HG03442 (cell line): ENCODE data around the gene RALGPS2.

Source experiments
- ATAC-seq: cut with Tn5 transposase; IDR thresholded peaks from one replicate; pipeline ENCODE4 v1.9.1; 2021; ENCODE audit warnings: mild to moderate bottlenecking, moderate library complexity; ENCODE audit not compliant: unreplicated experiment

RALGPS2 gene

DNA sequence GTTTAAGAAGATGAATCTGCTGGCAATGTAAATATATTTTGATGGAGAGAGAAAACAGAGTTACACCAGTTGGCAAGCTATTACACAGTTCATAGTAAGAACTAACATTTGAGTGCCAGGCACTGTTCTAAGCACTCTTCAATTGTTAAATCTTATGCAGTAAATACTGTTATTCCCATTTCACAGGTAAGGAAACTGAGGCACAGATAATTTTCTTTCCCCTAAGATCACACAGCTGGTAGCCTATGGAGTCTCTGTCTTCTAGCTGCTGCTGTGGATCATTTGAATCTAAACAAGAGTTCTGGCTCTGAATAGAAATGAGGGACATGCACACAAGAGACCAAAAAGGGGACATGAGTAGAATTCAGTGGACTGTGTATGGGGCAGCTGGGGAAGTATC lies 137.8 kb downstream of the RALGPS2 start:
- no peak for ATAC-seq

DNA sequence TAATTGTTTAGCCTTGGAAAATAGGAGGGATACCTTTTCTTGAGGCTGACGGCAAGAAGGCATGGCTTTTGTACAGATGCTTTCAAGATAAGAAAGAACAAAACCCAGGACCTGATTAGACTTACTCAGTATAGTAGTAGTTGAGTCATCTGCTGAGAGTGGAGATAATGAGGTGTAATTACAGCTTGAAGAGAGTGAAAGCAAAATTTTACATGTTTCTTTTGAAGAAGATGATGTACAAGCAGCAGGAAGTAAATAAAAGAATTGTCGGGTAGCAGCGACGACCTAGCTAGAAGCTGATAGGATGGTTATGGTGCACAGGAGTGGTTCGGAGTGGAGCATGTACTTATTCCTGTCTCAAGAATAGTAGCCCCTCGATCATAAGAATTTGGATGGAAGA lies 139.3 kb downstream of the RALGPS2 start:
- ATAC-seq = no peak

- ATAC-seq = no peak
These were observed 142.6 kb downstream of the RALGPS2 start for GRCh38 chr1:178867670-178868069.

DNA sequence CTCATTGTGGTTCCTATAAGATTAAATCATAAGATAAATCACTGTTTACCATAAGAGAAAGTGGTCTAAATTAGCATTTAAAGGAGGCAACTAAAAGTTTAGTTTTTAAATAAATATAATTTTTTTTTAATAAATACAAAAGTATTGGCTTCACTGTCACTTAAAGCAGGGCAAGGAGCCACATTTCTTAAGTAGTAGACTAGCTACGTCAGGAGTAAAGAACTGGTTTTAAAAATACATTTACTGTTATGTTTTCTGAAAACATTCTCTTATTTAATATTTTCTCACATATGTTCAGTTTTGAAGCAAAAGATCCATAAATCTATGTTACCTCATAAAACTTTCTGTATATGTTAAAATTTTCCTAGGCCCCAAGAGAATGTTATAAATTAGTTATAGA lies 143.7 kb downstream of the RALGPS2 start:
- no peak for ATAC-seq

DNA sequence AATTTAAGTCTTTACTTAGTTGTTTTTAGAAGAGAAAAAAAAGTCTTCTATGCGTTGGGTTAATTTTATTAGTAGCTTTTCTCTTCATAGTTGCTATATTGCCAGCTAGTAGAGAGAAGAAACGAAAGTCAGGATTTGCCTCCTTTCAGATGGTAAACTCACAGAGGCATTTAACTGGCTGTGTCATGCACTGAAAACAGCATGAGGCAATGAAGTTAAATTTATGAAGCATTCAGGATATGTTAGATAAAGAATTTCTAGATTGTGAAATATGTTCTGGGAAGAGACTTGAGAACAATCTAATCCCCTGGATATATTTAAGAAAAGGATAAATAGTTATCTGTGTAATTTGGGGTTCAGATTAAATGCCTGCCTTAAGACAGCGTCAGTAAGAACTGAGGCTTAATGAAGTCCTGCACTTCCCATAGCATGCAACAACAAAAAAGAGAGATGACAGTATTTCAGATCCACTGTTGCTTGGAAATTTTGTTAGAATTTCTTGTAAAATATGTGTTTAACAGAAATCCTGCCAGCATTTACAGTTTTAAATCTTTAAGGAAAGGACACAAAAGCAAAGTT lies 144.2 kb downstream of the RALGPS2 start:
- ATAC-seq = no peak

DNA sequence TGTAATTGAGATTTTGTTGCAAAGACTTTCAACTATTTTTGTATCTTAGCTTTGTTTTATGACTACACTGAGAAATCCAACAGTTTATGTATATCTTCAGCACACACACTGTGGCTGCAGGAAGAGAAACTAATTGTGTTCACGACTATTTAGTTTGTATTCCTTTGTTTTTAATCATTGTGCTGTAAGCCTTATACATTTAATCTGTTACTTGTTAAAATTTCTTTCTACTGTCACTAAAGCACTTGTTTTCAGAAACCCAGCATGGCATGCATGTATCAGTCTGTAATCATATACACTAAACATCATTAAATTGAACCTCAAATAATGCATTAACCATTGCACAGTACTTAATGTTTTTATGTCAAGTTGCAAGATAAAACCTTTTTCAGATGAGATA lies 145.2 kb downstream of the RALGPS2 start:
- ATAC-seq = no peak

- ATAC-seq = no peak
These were observed 145.9 kb downstream of the RALGPS2 start, which contains the start of gene ANGPTL1 for GRCh38 chr1:178870944-178871343. TSS of gene ANGPTL1 (minus strand) at chr1:178871077. CDS start at chr1:178865776, 5,301 bp downstream.

DNA sequence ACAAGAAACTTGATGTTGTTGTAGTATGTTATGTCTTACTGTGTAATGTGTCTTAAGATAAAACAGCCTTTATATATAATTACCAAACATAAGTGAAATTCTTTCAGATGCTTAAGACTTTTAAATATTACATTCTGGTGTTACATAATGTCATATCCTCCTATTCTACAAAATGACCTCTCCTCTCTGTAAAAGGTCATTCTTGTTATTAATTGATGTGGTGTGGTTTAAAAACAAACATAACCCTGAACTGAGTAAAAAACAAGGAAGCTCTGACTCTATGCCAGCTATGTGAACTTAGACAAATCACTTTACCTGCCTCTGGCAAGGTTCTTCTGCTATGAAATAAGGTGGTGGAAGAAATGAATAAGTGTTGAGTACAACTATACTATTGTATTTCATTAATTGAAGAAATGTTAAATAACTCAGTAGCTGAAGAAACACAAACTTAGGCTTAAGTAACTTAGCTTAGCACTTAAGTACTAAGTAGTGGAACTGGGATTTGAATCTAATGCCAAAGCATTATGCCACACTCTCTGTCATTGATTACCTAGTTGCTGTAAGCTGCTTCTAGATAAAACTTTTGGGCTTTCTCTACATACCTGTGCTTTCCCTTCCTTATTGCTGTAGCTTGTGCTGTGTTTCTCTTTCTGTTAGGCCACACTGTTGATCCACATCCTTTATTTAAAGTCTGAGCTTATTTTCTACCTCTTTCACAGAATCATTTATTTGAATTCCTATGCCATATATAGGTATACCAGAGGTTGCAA lies 146.7 kb downstream of the RALGPS2 start:
- no peak for ATAC-seq

- no peak for ATAC-seq
These were observed 149.9 kb downstream of the RALGPS2 start for GRCh38 chr1:178874966-178875365.

DNA sequence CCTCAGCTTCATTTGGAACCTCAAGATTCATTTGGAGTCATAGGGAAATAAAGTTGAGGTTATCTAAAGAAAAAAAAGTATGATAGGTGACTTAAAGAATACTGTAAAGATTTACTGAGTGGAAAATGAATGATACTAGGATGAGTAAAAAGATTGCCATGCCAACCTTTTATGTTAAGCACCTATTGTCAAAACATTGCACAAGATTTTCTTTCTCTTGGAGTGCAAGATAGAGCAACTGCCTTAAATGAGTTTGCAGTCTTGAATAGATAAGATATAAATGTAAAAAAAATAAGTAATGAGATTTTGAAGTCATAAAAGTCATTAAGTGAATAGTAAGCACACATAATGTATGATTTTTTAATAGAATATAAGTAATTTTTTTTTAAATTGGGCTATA lies 150.9 kb downstream of the RALGPS2 start:
- no peak for ATAC-seq

GRCh38 chr1:178877896-178878295 lies 152.9 kb downstream of the RALGPS2 start:
- ATAC-seq = no peak

DNA sequence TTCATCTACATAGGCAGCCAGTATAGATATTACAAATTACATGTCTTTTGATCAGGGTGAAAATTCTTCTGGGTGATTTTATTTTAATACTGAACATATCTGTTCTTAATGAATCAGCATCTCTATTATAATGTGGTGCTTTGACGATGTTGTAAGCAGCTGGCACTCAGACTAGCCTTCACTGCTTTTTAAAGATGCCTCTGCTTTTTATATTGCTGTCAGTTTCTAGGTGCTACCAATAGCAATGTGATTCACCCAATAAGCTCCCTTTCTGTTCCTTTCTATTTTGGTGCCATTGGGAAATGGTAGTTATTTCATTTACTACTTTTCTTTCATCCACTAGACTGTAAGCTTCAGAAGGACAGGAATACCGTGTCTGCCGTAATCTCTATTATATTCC lies 156.9 kb downstream of the RALGPS2 start:
- no peak for ATAC-seq

- ATAC-seq = no peak
These were observed 160.8 kb downstream of the RALGPS2 start for GRCh38 chr1:178885869-178886268.

DNA sequence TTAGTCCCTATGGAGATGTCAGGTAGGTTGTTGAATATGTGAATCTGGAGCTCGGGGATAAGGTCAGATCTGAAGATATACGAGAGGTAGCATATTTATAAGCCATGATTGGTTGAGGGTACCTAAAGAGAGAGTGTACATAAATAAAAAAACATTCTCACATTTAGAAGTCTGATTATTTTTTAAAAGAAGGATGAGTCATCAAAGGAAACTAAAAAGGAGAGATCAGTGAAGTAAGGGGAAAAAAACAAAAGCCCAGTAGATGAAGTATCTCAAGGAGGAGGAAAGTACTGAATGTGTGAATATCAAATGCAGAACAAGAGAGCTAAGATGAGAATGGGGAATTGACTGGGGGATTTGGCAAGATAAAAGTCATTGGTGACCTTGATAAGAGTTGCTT lies 161.5 kb downstream of the RALGPS2 start:
- no peak for ATAC-seq

DNA sequence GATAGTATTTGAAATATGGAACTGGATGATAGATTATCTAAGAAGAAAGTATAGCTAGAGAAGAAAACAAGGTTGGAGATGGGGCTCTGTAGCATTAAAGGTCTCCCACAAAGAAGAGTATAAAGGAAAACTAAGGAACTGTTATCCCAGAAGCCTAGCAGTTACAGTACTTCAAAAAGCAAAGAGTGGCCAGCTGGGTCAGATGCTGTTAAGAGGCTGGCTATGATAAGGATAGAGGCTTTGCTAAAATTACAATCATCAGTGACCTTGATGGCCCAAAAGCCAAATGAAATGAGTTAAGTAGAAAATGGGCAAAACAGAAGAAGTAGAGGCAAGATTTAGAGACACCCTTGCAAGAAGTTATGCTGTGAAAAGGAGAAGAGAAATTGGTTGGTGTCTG lies 170.9 kb downstream of the RALGPS2 start:
- no peak for ATAC-seq

- ATAC-seq = no peak
These were observed 173.4 kb downstream of the RALGPS2 start for GRCh38 chr1:178898401-178898800.

DNA sequence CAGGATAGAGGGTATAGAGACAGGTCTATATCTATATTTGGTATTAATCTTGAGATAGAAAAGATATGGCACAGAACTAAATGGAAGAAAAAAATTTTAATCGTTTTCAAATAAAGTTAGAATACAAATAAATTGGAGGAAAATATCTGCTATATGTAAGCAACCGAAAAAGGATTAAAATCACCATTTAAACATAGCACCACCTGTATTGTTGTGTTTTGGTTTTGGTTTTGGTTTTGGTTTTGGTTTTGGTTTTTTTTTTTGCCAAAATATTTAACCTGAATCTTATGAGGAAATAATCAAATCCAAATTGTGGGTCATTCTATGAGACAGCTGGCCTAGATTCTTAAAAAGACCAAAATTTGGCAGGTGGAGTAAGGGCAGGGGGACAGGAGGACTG lies 174.4 kb downstream of the RALGPS2 start:
- no peak for ATAC-seq

- no peak for ATAC-seq
These were observed 176.6 kb downstream of the RALGPS2 start for GRCh38 chr1:178901482-178902125.

- ATAC-seq = no peak
These were observed 183.3 kb downstream of the RALGPS2 start for GRCh38 chr1:178908358-178908757.

GRCh38 chr1:178910023-178910422 lies 185.0 kb downstream of the RALGPS2 start:
- ATAC-seq = no peak

- ATAC-seq = no peak
These were observed 187.6 kb downstream of the RALGPS2 start for GRCh38 chr1:178912597-178912996.
